Left colon (tissue), 2 donors: ENCODE results near the gene MSL3B.

Experiments used
- ATAC-seq: fragments of 200-7000 bp; cut with Tn5 transposase; one replicate; pipeline ENCODE4 v1.9.1; 2020; ENCODE audit warnings: mild to moderate bottlenecking, moderate library complexity
- DNase-seq, 2 donors: peaks; one replicate each; pipeline ENCODE4 v3.0.0-alpha.2; 2020
- intact Hi-C, 2 donors: fragments of 100-400 bp; cut with DNase I in 1 of 2; cut with micrococcal nuclease in 1 of 2; formaldehyde crosslinking; loops; one replicate each; pipeline versions ENCODE4 v1.11.2 to v1.14.0; 2022; cut with DNase I, micrococcal nuclease
- donor health status: DM: no; HTN: no; CAD: no.
- donor health status: DM: yes; HTN: yes; CAD: no.

The MSL3B gene

DNA sequence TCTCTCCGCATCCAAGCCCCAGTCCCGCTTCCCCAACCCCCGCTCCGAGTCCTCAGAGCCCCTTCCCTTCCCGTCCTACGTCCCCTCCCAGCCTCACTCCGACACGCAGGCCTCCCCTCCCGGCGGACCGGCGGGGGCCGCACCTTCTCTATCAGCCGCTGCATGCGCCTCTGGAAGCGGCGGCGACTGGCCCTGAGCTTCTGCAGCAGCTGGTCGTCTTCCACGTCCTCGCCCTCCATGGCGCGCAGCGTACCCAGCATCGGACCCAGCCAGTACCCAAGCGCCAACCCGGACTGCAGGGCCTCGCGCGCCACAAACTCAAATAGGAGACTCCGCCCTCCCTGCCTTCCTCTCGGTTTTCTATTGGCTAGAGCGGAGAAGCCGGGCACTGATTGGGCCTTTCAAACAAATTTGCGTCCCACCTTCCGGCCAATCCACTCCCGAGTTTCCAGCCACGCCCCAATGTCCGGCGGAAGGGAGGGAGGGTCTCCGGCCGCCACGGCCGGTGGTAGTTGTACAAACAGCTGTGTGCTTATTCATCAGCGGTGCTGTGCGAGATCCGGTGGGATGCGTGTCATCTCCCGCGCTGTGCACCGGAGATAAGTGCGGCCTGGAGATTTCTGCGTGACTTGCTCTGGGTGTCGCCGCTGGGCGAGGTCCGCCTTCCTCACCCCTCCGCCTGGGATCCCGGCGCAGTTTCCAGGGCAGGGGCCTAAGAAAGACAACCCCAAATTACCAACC, 13.8 kb downstream of the MSL3B start, which contains the start of gene HJURP:
TSS of gene HJURP (minus strand) at position 295 of the 741 bp plus-strand sequence. CDS start at position 260, 35 bp downstream.
- intact Hi-C loops: no loop called here
- peak; percentile 92 for DNase-seq
- ATAC-seq: peak; percentile 96

DNA sequence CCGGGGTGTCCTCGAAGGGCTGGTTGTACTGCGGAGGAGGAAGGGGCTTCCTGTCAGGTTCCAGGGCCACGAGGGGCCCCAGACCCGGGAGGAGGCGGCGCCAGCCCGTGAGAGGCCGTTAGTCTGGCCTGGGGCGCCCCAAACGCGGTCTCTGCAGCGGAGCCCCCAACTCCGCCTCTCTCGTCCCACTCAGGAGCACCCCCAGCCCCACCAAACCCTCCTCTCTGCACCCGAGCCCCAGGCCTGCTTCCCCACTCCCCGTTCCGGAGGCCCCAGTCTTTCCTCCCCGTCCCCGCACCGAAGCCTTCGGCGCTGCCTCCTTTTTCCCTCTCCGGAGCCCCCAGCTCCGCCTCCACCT, 14.3 kb downstream of the MSL3B start:
- ATAC-seq (peak; percentile 3), DNase-seq (no peak)
- intact Hi-C loops: no loop called here

DNA sequence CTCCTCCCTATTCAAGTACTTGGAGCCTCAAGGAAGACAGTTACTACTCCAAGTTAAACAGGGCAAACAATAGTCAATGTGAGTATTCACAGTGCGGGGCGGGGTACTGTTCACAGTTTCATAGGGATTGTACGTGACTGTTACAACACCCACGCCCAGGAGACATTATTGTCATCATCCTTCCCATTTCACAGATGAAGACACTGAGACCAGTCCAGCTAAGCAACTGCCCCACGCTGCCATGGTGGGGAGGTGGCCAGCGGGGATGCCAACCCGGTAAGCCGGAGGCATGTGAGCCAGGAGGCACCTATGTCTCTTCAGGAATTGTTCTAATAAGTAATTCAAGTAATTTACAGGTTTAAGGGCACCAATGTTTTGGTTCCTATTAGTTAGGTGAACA, 14.8 kb downstream of the MSL3B start:
- DNase-seq (no peak), ATAC-seq (no peak)
- intact Hi-C loops: no loop called here

DNA sequence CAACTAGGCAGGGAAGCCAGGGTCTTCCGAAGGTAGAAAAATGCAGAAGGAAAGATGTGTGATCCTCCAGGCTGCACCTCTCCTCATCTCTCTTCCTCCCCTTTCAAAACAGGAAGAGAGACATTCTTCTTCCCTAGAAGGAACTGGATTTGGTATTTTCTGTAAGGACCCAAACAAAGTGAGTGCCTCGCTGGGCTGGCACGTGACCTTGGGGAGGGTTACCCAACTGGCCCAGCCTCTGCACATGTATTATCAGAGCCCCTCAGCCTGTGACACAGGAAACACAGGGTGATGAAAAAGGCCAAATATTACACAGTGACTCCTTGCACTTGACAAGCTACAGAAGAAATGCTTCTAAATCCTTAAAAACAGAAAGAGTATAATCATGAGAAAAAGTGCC, 16.1 kb downstream of the MSL3B start:
- DNase-seq (no peak), ATAC-seq (no peak)
- intact Hi-C loops: no loop called here

DNA sequence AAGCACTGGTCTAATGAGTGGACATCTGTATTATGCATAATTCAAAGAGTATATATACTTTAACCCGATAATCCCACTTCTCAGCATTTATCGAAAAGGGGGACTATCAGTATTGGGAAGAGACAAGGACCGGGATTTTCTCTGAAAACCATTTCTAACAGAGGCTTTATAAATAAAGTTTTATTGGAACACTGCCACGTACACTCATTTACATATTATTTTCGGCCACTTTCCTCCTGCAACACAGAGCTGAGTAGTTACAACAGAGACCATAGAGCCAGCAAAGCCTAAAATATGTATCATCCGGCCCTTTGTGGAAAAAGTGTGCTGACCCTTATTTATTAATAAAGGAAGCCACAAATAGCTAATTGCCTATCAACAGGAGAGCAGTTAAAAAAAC, 17.0 kb downstream of the MSL3B start:
- ATAC-seq (no peak), DNase-seq (no peak)
- intact Hi-C loops: no loop called here

DNA sequence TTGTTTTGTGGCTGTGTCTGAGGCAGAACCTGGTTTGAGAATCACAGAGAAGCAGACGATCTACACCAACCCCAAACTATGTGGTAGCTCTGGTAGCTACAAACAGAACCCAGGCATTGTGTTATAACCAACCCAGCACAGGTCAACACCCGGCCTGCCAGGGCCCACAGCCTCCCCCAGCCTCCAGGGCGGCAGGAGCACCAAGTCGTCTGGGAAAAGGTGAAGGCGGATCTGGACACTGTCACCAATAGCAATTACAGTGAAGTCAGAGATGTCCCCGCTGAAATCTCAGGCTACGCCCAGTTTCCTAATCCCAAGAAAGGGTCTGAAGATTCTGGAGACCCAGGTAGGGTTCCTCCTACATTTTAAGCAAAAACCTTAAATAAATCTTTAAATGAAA, 17.4 kb downstream of the MSL3B start:
- no peak for ATAC-seq
- intact Hi-C loops: no loop called here
- DNase-seq: no peak

DNA sequence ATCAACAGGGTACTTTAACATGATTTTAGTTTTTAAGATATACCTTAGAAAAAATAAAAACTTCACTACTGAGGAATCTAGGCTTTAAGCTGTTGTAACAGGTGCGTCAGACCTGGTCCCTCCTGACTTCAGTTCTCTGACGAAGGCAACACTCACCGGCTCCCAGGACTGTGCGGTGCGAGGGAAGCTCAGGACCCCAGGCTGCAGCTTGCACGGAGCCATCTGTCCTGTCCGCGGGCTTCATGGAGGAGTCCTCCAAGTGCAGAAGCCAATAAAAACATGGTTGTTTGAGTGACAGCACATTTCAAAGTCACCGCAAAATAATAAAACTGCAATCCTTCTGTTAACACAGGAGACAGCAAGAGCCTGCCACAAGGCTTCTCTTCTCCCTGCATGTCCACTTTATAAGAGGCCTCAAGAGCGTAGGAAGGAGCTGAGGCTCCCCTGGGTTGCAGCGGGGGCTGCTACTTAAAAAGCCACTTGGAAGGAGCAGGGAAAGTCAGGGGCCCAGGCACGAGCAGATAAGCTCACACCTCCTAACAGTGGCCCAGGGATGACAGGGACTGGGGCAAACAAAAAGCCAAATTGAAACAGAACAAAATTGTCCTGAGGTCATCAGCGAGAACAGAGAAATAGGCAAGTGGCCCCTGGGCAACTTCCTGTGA, 18.4 kb downstream of the MSL3B start:
- DNase-seq: no peak
- intact Hi-C loops: no loop called here
- no peak for ATAC-seq

DNA sequence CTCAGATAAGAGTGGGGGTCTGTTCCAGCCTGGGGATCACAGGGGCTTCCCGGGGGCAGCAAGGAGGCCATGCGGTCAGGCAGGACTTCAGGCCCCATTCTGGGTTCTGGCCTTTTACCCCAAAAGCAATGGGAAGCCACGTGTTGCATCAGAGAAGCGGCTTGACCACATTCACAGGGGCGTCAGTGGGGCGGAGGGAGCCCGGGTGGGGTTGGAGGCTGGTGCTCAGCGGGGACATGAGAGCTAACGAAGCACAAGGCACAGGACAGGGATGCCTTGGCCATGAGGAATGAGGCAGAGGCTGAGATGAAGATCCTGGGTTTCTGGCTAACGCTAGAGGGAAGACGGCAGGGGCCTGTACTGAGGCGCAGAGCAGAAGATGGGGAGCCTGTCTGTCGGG, 19.9 kb downstream of the MSL3B start:
- intact Hi-C loops: no loop called here
- DNase-seq (no peak), ATAC-seq (no peak)

DNA sequence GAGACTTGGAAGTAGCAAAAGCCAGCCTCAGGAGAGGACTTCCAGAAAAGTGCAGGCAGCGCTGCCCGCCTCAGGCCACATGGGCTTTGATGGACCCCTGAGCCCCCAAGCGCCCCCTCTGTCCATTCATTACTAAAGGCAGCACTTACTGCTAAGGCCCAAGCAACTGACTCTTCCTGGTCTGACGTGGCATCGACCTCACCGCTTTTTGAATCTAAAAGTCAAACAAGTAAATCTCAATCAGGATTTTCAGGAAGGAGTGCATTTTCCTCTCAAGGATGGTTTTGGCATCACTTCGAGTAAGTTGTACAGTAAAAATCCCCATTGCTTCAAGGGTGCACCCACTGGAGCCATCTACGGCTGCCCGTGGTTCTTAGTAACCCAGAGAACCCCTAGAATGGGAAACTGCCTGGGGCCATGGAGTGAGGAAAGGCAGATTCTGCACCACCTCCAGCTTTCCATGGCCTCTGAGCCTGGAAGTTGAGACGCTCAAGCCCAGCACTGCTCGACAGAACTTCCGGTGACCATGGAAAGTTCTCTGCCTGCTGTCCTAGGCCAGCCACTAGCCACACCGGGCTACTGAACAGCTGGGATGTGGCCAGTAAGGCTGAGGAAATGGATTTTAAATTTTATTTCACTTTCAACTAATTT, 20.8 kb downstream of the MSL3B start:
- ATAC-seq: no peak
- DNase-seq: no peak
- intact Hi-C loops: no loop called here

DNA sequence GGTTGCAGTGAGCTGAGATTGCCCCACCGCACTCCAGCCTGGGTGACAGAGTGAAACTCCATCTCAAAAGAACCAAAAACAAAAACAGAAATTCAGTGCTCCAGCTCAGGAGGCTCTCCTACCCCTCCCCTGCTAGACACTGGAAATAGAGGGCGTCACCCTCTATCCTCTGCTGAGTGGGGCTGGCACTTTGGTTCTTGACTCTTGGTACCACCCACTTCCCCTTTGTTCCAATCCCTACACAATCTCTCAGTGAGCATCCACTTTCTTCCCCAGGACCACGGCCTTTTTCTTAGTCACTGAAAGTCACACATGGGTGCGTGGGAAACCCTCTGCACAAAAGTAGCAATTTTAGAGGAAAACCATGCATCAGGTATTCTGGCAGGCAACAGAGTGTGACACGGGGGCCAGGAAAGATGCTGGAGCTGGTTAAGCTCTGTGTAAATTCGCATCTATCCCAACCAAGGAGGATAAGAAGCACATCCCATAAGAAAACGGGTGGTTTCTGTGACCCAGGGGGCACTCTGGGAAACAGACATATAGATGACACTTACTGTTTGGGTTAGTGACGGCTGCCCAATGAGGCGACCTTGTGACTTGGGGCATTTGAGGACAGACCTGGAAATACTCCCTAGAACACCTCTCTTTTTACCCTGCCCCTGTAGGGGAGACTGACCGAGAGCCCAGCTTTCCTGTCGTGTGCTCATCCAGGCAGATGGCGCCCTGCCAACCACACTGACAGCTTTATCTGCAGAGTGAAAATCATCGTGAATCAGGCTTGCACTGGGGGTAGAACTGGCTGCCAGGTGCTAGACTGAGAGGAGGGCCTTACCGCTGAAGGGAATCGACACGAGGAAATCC, 21.6 kb downstream of the MSL3B start:
- intact Hi-C loops: no loop called here
- ATAC-seq (no peak), DNase-seq (no peak)

DNA sequence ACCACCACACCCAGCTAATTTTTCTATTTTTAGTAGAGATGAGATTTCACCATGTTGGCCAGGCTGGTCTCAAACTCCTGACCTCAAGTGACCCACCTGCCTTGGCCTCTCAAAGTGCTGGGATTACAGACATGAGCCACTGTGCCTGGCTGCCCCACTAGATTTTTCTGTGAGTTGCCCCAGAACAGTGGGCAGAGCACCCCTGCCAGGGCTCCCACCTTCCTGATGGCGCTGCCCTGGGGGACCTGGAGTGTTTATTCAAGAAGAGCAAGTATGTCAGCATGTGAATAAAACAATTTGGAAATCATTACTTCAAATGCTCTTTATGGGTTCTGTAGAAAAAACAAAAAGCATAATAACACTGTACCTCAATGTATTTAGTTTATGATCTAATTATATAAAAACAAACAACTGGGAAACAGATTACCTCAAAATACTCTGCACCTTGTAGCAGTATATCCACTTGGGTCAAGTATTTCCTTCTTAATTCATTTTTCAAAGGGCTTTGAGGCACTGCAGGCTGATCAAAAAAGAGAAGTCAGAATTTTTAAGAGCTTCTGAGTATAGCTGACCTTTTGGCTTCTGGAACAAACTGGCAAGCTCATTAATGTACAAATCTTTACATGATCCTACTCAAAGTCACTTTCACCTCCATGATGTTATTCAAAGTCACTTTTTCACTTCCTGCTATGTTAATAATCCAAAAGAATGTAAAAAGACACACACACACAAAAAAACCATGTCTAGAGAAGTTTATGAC, 22.7 kb downstream of the MSL3B start:
- intact Hi-C loops: no loop called here
- DNase-seq (no peak), ATAC-seq (no peak)

DNA sequence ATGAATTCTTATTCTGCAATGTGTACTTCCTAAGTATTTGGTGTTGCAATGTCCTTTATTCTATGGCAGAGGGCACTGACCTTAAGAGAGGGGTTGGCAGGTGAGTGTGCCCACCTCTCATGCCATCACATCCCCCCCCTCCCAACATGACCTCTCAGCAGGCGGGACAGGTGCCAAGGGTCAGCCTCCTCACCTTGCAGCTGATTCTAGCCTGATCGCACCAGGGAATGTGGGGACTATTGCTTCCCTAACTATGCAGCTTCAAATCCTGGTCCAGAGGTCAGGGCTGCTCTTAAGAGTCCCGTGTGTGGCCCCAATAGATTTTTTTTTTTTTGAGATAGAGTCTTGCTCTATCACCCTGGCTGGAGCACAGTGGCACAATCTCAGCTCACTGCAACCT, 23.4 kb downstream of the MSL3B start:
- no peak for DNase-seq
- intact Hi-C loops: no loop called here
- ATAC-seq: no peak

DNA sequence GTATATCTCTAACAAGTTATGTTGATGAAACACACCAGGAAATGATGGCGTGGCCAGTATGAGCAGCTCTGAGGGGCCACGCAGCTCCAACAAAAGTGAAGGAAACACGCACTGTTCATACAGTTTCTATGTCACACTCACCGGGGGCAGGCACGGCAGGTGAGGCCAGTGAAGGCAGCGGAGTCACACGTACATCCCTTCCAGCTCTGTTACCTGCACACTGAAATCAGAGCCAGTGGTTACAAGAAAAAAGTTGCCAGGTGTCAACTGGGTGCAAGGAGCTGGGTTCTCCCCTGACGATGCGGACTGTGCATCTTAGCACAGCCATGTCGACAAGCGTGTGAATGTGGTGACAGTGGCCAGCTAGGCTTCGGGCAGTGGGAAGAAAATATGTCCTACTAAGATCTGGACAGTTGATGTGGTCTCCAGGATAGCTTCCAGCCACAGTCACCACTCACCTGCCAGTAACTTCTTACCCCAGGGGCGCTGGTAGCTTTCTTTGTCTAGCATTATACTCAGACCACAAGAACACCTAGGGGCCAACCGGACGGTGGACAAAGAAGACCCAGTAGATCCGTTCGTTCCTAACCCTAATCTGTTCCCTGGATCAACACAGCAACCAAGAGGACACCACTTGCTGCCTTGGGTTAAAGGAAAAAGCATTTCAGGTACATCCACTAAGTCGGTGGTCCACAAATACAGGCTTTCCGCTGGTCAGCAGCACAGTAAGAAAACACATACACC, 23.9 kb downstream of the MSL3B start:
- ATAC-seq: no peak
- intact Hi-C loops: no loop called here
- no peak for DNase-seq

DNA sequence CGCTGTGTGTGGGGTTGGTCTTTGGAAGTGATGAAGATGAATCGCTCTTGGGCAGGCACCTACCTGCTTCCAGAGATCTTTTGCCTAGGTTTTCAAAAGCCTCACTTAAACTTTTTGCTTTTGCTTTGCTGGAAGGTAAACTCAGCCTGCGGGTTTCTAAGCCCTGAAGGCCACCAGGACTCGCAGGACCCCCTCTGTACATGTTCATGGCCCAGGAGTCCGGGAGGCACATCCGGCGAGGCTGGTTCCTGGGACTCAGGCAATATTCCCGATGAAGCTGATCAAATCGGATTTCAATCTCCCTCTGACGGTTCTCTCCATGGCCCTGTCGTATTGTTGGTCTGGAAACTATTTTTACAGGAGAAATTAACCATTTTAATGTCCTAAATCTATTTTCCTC, 27.0 kb downstream of the MSL3B start:
- no peak for DNase-seq

DNA sequence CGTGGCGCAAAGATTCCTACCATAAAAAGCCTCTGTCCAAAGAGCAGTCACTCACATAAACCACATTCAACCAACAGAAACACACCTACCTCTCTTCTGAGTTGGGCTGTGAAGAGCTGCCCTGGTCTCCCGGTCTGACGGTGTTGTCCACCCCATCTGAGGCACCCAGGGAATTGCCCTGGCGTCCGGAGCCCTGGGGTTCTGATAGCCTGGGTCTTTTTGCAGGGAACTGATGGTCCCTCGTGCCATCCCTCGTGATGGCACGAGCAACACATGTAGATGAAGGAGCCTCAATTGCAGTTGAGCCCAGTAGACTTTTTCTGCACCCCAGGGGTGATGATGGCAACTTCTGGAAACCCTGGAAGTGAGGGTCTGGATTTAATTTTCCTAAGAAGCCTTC, 27.7 kb downstream of the MSL3B start:
- ATAC-seq (no peak), DNase-seq (no peak)
- intact Hi-C loops: no loop called here

More for the DNA sequence above, 27.0 kb downstream of the MSL3B start:
- no peak for ATAC-seq
- intact Hi-C loops: no loop called here

DNA sequence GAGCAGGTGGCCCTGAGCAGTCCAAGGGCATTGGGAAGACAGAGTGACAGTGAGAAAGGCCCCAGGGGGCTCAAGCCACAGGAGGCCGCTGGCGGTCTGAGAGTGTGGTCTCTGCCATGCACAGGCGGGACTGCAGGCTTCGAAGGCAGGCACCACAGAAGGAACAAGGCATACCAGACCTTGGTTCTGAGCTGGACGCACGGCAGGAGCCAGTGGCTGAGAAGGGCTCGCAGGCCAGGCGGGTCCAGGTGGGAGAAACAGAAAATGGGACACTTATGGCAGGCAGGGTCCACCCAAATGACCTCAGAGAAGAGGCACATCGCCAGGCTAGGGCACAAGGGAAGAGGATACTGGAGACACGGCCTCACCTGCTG, 28.8 kb downstream of the MSL3B start:
- intact Hi-C loops: no loop called here
- no peak for DNase-seq
- ATAC-seq: no peak

DNA sequence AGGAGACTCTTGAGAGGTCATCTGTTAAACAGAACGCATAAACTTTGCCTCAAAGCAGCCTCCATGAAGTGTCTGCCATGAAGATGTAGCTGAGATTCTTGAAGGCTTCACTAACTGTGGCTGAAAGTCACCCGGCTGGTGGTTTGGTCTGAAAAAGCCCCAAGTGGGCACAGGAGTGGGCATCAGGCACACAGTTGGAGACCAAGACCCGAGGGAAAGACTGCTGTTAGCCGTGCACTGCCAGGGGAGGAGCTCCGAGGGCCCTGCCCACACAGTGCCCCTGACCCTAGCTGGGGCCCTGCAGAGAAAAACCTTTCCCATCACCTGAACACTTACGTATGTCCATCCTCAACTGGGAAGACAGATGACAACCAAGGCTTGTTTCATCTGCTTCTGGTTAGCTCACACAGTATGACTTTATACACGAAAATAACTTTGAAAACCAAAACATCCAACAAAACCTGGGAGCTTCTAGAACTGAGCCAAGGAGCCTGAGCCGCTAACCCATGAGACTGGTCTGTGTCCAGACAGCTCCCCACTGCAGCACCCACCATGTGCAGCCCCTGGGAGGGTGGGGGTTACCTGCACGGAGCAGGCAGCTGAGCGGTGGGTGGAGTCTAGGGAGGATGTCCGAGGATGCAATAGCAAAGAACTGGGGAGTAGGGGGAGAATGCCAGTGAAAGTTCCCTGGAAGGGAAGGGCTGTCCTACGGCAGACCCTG, 29.3 kb downstream of the MSL3B start:
- intact Hi-C loops: no loop called here
- DNase-seq (no peak), ATAC-seq (no peak)

DNA sequence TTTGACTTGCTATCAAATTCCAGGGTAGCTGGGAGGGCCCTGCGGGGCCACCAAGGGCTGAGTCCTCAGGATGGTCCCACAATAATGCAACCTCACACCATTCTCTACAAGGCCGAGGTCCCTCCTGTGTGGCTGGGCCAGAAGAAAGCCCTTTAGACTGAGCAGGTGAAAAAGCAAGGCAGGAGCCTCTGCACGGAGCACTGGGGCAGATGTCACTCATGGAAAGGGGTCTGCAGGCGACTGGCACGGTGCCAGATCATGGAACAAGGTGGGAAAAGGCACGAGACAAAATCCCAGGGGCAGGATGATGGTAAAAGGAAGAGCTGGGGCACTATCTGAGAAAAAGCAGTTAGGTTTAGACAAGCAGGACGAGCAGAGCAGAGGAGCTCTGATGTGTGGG, 29.9 kb downstream of the MSL3B start:
- intact Hi-C loops: no loop called here
- DNase-seq: no peak
- no peak for ATAC-seq
